ENCODE data around the gene GNAT1.

The GNAT1 gene

DNA sequence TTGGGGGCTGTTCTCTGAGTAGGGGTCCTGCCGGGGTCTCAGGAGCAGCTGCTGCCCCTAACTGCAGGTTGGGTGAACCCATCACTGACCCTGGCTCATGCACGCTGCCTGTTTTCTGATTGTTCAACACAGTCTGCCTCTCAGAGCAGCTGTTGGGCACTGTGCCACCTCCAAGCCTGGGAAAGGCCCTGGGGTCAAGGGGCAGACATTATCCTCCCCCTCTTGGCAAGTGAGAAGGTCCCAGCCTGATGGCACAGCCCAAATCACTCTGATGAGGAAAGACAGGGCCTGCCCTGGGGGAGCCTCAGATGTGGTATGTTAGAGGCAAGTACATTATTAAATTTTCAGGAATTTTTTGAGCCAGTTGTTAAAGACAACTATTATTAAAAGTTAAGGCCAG is 14.1 kb upstream of the GNAT1 start:
- DNase-seq (ENCODE audit: low read depth in 3 of 3), result no peak

DNA sequence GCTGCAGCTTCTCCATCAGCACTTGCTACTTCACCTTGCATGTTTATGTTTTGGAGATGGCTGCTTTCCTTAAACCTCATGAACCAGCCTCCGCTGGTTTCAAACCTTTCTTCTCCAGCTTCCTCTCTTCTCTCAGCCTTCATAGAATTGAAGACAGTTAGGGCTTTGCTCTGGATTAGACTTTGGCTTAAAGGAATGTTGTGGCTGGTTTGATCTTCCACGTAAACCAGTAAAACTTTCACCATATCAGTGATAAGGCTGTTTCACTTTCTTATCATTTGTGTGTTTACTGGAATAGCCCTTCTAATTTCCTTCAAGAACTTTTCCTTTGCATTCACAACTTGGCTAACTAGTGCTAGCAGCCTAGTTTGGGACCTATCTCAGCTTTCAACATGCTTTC is 11.7 kb upstream of the GNAT1 start:
- DNase-seq (ENCODE audit: low read depth in 3 of 3), result no peak

DNA sequence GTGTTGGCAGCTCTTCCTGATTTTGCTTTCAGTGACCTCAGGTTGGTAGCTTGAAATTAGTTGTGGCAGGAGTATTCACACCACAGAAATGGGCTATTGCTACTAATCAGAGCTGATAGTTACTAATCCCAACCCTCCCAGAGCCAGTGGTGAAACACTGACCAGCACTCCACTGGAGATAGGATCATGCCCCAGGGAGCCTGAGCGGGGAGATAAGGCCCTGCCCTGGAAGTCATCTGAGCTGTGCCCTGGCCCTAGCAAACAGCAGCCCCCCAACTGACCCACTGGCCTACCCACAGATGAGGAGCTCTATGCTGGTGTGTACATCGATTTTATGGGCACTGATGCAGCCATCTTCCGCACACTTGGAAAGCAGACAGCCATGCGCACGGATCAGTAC is 9.4 kb upstream of the GNAT1 start:
- DNase-seq (ENCODE audit: low read depth in 3 of 3), result no peak

DNA sequence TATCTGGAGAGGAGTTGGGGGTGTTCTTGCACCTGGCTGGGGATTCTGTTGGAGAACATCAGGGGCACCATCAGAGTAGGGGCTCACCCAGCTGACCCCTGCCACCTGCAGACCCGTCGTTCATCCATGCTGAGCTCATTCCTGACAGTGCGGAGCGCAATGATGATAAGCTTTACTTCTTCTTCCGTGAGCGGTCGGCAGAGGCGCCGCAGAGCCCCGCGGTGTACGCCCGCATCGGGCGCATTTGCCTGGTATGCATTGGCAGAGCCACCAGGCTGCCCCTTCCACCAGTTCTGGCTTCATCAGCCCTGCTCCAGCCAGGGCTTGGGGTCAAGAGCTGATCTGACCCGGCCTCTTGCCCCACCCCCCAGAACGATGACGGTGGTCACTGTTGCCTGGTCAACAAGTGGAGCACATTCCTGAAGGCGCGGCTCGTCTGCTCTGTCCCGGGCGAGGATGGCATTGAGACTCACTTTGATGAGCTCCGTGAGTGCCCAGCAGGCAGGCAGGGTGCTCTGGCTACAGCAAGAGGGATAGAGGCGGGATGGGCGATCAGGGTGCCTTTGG is 8.8 kb upstream of the GNAT1 start:
- no peak for DNase-seq (ENCODE audit: low read depth in 3 of 3)

DNA sequence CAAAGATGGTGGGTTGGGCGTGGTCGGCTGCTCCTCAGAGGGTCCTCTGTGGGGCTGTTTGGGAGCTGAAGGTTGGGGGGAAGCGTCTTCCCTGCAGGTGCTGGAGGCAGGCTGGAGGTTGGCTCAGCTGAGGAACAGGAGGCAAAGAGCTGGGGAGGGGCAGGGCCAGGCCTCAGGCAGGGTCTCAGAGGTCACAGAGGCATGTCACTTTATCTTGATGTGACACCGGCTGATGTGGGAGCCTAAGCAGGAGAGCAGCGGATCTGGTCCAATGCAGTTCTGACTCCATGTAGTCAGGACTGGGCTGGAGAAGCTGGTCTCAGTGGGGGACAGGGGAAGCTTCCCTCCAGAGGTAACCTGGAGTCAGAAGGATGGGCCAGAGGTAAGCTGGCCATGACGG is 7.7 kb upstream of the GNAT1 start:
- DNase-seq (ENCODE audit: low read depth in 3 of 3), result no peak

DNA sequence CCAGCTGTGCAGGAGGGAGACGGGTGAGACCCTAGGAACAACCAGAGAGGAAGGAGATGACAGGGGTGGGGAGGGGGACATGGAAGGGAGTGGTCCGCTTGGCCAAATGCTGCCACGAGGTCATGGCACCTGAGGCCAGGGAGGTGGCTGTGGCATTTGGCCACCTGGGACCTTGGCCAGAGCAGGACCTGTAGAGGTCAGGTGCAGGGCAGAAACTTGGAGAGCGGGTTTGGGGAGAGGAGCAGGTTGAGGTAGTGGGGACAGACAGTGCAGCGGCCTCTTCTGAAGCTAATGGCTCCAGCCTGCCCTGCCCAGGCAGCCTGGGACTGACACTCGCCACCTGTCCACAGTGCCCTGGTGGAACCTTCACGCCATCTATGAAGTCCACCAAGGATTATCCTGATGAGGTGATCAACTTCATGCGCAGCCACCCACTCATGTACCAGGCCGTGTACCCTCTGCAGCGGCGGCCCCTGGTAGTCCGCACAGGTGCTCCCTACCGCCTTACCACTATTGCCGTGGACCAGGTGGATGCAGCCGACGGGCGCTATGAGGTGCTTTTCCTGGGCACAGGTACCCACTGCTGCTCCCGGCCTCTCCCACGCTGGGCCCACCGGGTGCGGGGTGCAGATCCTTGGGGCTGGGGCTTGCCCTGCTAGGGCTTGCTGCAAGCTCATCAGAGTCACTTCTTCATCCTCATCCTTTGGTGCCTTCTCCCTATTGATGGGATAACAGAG is 7.0 kb upstream of the GNAT1 start:
- no peak for DNase-seq (ENCODE audit: low read depth in 3 of 3)

DNA sequence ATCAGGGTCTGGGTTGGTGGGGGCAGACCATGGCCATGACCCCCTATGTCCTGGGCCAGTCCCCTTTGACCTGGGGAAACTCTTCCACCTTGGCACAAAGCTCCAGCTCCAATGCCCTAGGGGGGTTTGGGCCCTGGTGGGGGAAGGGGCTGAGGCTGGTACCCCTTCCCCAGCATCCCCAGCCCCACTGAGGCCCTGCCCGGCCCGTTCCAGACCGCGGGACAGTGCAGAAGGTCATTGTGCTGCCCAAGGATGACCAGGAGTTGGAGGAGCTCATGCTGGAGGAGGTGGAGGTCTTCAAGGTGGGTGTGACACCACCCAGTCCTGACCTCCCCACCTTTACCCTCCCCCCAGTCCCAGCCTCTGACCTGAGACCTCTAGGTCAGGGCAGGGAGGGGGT is 6.2 kb upstream of the GNAT1 start:
- DNase-seq (ENCODE audit: low read depth in 3 of 3), result no peak

DNA sequence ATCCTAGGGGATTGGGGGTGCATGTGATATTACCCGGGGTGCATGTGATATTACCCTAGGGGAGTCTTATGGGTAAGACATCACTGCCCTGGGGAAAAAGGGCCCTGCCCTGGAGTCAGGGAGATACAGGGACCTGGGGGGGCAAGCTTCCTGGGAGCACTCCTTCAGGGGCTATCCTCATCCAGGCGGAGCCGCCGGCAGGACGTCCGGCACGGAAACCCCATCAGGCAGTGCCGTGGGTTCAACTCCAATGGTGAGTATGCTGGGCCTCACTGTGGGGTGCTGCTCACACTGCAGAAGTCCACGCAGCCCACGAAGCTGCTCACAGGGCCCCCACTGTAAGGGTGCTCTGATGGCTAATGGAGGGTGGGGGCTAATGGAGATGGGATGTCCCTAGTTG is 5.3 kb upstream of the GNAT1 start:
- DNase-seq (ENCODE audit: low read depth in 3 of 3), result no peak

DNA sequence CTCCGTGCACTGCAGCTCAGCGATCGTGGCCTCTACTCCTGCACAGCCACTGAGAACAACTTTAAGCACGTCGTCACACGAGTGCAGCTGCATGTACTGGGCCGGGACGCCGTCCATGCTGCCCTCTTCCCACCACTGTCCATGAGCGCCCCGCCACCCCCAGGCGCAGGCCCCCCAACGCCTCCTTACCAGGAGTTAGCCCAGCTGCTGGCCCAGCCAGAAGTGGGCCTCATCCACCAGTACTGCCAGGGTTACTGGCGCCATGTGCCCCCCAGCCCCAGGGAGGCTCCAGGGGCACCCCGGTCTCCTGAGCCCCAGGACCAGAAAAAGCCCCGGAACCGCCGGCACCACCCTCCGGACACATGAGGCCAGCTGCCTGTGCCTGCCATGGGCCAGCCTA is 3.7 kb upstream of the GNAT1 start:
- no peak for DNase-seq (ENCODE audit: low read depth in 3 of 3)

DNA sequence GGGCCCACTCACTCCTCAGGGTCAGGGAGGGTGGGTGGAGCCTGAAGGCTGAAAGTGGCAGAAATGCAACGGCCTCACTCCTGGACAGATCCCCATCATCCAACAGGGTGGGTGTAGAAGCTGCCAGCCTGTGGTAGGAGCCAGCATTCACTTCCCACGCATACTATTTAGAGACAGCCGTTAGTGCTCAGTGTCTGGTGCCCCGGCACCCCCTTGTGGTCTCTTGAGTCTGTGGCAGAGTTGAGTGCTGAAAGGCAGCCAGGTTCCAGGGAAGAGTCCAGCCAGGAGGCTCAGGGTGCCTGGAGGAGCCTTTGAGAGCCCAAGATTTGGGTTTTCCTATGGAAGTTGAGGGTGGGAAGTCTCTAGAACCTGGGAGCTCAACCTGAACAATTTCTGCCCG is 2.1 kb upstream of the GNAT1 start:
- DNase-seq (ENCODE audit: low read depth in 3 of 3), result no peak

DNA sequence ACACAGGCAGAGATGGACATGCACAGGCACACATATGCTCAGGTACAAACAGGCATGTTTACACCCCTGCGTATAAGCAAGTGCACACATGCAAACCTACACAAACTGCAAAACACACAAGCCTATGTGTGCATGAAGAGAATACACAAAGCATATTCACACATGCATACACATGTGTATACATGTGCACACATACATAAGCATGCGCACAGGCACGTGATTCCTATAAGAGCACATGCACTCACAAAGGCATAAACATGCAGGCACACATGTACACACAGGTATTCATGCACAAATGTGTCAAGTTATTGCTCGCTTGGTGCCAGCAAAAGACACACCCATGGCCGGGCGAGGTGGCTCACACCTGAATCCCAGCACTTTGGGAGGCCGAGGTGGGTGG is 1.4 kb upstream of the GNAT1 start:
- DNase-seq (ENCODE audit: low read depth in 3 of 3), result no peak

DNA sequence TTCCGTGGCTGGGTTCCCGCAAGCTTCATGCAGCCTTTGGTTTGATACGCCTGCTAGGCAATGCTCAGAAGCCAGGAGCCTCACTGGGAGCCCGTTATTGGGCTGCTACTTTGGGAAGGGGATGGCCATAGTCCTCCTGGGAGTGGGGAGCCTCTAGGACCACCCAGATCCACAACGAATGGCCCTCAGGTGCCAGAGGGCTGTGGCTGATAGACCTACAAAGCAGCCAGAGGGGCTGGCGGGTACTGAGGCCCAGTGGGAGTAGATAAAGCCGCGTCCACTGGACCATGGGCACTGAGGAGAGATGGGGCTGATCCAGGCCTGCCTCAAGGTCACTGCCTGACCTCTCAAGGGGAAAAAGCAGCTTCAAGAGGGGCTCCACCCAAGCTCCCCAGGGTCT is 714 bp downstream of the GNAT1 start:
- no peak for DNase-seq (ENCODE audit: low read depth in 3 of 3)

DNA sequence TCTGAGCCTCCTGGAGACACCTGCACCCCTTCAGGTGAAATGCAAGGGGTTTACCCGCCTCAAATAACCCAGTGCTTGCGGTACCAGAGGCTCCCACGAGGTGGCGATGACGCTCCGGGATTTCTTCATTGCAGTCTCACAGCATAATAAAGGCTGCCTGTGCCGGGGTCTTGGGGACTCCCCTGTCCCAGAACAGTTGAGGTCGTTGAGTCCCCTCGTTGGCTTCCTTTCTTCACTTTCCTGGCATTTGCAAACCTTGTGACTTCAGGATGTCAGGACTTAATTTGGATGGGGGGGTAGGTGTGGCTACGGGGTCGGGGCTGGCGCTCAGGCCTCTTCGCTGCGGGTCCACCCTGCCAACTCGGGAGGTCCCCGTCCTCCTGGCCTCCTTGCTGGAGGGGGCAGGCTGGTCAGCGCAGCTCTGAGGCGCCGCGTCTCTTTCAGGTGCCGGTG is 1.3 kb downstream of the GNAT1 start:
- peak; percentile 60 to 76 (median 67) for DNase-seq (ENCODE audit: low read depth in 3 of 3)

DNA sequence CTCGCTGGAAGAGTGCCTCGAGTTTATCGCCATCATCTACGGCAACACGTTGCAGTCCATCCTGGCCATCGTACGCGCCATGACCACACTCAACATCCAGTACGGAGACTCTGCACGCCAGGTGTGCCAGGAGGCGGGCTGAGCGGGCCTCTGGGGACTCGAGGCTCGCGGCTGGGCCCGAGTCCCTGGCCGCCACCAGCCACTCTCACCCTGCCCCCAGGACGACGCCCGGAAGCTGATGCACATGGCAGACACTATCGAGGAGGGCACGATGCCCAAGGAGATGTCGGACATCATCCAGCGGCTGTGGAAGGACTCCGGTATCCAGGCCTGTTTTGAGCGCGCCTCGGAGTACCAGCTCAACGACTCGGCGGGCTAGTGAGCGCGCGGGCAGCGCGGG is 1.9 kb downstream of the GNAT1 start:
- DNase-seq (ENCODE audit: low read depth in 3 of 3), result no peak

DNA sequence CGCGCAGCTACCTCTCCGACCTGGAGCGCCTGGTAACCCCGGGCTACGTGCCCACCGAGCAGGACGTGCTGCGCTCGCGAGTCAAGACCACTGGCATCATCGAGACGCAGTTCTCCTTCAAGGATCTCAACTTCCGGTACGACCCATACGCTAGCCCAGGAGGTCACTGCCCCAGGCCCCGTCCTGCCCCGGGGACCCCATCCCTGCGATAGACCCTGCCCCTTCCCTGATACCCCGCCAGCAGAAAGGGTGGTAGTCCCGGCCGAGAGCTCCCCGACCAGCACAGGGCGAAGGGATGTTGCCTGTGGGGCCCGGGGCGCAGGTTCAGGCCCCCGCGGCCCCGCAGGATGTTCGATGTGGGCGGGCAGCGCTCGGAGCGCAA is 2.3 kb downstream of the GNAT1 start:
- DNase-seq (ENCODE audit: low read depth in 3 of 3), result no peak

DNA sequence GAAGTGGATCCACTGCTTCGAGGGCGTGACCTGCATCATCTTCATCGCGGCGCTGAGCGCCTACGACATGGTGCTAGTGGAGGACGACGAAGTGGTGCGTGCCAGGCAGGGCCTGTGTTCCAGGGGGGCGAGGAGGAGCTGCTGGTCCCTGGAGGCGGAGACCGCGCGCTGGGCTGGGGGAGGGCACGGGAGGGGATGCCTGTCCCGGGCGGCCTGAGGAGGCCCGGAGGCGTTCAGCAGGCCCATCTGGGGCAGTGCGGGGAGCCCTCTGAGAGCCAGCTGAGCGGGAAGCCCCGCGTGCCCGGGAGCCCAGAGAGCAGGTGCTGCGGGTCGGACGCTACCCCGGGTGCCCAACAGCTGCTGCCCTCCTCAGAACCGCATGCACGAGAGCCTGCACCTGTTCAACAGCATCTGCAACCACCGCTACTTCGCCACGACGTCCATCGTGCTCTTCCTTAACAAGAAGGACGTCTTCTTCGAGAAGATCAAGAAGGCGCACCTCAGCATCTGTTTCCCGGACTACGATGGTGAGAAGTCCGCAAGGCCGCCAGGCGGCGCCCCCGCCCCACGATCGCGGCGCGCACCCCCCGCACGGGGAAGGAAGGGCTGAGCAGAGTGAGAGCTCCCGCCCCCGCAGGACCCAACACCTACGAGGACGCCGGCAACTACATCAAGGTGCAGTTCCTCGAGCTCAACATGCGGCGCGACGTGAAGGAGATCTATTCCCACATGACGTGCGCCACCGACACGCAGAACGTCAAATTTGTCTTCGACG is 2.9 kb downstream of the GNAT1 start:
- DNase-seq (ENCODE audit: low read depth in 3 of 3), result peak; percentile 59 to 66 (median 59)

DNA sequence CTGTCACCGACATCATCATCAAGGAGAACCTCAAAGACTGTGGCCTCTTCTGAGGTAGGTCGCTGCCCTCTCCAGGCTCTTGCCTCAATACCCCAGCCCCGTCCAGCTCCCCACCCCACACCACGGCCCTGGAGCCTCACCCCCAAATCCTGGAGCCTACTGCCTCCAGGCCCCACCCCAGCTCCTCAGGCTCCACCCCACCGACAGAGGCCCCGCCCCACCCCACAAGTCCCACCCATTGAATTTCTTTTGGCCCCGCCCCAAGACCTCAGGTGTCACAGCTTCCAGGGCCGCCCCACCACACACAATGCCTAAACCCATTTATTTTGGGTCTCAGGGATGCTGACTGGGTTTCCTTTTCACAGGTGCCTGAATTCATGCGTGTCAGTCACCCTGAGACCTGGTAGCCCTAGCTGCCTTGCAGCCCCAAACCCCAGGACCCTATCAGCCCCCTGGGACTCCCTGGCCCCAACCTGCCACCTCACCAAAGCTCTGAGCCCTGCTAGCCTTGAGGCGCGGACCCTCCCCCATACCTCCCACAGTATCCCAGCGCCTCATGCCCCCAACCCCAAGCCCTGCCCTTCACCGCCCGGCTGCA is 3.6 kb downstream of the GNAT1 start:
- DNase-seq (ENCODE audit: low read depth in 3 of 3), result no peak

DNA sequence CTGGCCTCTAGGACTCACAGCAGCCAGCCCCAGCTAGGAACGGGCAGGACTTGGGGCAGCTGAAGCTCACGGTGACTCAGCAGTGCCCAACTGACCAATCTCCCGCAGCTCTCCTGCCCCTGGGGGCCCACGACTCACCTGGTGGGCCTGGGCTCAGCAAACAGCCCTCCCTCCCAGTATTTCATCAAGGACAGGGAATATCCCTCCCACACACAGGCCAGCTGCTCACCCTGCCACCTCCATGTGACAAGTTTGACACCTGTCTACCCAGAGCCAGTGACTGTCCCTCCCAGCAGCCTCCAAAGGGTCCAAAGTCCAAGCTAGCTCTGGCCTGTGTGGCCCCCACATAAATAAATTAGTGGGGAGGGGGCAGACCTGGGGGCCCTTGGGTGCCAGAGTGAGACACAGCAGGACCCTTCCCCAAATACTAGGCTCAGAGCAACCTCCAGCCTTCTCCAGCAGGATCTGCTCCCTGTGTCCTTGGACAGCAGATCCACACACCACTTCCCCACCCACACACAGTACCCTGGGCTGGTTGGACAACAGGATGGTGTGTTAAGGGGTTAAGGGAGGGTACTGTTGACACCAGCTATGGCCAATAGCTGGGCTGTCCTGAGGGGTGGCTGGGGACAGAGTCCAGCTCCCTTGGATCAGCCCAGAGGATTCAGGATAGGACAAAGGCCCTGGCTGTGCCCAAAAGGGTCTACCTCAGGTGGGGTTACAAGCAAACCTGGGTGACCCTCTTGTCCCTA is 4.3 kb downstream of the GNAT1 start:
- no peak for DNase-seq (ENCODE audit: low read depth in 3 of 3)

DNA sequence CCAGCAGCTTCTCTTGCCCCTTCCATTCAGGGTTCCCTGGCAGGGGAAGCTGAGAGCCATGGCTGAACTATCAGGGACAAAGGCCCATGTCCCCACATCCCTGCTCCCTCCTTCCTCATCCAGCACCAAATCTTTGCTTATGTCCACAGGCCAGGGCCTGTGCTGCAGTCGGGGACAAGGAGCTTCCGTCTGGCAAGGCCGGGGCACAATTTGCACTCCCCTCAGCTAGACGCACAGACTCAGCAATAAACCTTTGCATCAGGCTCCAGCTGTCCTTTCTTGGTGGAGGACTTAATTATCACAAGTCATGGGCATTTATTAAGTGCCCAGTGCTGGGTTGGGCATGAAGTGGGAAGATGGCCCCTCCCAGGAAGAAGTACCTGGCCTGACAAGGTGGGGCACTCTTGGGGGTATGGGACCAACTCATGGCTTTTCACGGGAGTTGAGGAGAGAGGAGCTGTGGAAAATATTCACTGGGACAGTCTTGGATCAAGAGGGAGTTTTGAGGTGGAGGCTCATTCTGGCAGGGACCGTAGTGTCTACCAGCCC is 4.9 kb downstream of the GNAT1 start:
- no peak for DNase-seq (ENCODE audit: low read depth in 3 of 3)

DNA sequence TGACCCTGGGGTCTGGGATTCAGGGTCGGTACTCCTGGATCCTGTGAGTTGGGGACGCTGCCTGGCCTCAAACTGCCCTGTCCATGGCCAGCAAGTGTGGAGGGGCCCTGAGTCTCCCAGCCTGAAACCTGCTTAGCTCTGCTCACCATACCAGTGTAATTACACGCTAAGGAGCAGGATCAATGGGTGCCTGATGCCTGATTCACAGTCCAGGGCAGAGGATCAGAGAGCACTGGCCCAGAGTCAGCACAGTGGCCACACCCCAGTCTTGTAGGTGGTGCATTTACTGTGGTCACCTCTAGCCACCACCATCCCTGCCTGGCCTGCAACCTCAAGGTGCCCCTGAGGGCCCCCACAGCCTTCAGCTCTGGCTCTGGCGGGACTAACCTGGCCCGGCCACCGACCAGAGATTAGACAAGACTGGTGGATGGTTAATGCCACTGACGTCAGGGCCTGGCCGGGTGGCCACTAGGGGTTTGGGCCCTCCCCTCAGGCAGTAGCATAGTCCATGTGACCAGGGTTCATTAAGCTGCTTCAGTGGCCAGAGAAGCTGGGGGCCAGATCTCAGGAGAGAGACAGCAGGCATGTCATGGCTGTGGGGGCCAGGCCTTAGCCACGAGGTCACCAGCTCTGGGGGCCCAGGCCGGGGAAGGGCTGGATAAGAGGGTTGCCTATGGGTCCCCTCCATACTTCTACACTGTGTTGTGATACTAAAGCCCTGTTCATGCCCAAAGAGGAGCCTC is 10.3 kb downstream of the GNAT1 start:
- no peak for DNase-seq (ENCODE audit: low read depth in 3 of 3)
